Nephron progenitor cell (in vitro differentiated cells): Measurements from ENCODE around the gene PCF11.

ENCODE experiments used
- DNase-seq: peaks from one replicate; pipeline ENCODE4 v3.0.0; 2021
- H3K27ac Mint-ChIP-seq: 2 replicates; pipeline ENCODE4 v1.8.0; 2021; ENCODE audit warnings: mild to moderate bottlenecking, moderate library complexity, mixed read lengths
- H3K27me3 Mint-ChIP-seq: 2 replicates; pipeline ENCODE4 v1.8.0; 2021; ENCODE audit warnings: mild to moderate bottlenecking, low read depth, mixed read lengths; ENCODE audit not compliant: poor library complexity
- H3K36me3 Mint-ChIP-seq: 2 replicates; pipeline ENCODE4 v1.8.0; 2021; ENCODE audit warnings: low read depth, mixed read lengths
- H3K4me1 Mint-ChIP-seq: 2 replicates; pipeline ENCODE4 v1.8.0; 2021; ENCODE audit warnings: mixed read lengths
- H3K4me3 Mint-ChIP-seq: 2 replicates; pipeline ENCODE4 v1.8.0; 2021; ENCODE audit warnings: mild to moderate bottlenecking, moderate library complexity, mixed read lengths
- H3K9me3 Mint-ChIP-seq: 2 replicates; pipeline ENCODE4 v1.8.0; 2021; ENCODE audit warnings: mild to moderate bottlenecking, moderate library complexity, mixed read lengths
- TF ChIP-seq, protein P1 (sequence below): fragments of 200-600 bp; sonication (generic); IDR thresholded peaks from 2 replicates; pipeline ENCODE4 v1.5.0; 2021; ENCODE audit warnings: antibody characterized with exemption

Gene PCF11, protein sequence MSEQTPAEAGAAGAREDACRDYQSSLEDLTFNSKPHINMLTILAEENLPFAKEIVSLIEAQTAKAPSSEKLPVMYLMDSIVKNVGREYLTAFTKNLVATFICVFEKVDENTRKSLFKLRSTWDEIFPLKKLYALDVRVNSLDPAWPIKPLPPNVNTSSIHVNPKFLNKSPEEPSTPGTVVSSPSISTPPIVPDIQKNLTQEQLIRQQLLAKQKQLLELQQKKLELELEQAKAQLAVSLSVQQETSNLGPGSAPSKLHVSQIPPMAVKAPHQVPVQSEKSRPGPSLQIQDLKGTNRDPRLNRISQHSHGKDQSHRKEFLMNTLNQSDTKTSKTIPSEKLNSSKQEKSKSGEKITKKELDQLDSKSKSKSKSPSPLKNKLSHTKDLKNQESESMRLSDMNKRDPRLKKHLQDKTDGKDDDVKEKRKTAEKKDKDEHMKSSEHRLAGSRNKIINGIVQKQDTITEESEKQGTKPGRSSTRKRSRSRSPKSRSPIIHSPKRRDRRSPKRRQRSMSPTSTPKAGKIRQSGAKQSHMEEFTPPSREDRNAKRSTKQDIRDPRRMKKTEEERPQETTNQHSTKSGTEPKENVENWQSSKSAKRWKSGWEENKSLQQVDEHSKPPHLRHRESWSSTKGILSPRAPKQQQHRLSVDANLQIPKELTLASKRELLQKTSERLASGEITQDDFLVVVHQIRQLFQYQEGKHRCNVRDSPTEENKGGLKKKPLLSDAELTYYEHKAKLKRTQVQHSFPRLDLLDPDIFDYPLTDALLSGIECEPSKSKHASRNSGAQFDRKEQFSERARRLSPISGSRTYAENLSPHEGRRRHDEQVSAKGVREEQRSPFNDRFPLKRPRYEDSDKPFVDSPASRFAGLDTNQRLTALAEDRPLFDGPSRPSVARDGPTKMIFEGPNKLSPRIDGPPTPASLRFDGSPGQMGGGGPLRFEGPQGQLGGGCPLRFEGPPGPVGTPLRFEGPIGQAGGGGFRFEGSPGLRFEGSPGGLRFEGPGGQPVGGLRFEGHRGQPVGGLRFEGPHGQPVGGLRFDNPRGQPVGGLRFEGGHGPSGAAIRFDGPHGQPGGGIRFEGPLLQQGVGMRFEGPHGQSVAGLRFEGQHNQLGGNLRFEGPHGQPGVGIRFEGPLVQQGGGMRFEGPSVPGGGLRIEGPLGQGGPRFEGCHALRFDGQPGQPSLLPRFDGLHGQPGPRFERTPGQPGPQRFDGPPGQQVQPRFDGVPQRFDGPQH (N-terminal part only)

DNA sequence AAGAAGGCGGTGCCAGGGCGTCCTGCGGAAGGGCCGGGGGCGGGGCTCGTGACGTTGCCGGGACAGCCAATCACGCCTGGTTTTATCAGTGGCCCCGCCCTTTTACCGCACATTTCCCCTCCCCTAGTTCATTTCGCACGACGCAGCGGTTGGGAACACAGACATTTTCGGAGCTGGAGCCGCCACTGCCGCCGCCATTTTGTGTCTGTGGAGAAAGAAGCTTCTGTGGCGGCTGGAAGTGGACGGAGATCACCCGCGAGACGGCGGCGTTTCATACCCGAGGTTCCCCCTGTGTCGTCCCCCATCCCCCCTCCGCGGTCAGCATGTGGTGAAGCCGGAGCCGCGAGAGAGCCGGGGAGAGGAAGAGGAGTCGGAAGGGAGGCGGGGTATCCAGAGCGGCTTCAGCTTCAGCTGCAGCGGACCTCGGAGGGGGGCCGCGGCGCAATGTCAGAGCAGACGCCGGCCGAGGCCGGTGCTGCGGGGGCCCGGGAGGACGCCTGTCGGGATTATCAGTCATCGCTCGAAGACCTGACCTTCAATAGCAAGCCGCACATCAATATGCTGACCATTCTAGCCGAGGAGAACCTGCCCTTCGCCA lies at the start of gene PCF11:
Gene PCF11, plus strand, starts transcription at position 136 of the 598 bp plus-strand sequence. Its CDS starts 309 bp downstream, at position 445.
- Mint-ChIP-seq H3K27ac (peak within 1 kb of the TSS; percentile 100), H3K4me3 (peak within 1 kb of the TSS; percentile 100), H3K9me3 (no peaks in the 10 kb centered on the region), H3K36me3 (peaks cover 26% of the 10 kb centered on the region), H3K27me3 (no peaks in the 10 kb centered on the region), H3K4me1 (peaks cover 32% of the 10 kb centered on the region)
- TF ChIP-seq, protein P1, sequence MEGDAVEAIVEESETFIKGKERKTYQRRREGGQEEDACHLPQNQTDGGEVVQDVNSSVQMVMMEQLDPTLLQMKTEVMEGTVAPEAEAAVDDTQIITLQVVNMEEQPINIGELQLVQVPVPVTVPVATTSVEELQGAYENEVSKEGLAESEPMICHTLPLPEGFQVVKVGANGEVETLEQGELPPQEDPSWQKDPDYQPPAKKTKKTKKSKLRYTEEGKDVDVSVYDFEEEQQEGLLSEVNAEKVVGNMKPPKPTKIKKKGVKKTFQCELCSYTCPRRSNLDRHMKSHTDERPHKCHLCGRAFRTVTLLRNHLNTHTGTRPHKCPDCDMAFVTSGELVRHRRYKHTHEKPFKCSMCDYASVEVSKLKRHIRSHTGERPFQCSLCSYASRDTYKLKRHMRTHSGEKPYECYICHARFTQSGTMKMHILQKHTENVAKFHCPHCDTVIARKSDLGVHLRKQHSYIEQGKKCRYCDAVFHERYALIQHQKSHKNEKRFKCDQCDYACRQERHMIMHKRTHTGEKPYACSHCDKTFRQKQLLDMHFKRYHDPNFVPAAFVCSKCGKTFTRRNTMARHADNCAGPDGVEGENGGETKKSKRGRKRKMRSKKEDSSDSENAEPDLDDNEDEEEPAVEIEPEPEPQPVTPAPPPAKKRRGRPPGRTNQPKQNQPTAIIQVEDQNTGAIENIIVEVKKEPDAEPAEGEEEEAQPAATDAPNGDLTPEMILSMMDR = no peak
- no peak for DNase-seq

- no peaks in the 10 kb centered on the region for H3K27me3 Mint-ChIP-seq
- no peaks in the 10 kb centered on the region for H3K9me3 Mint-ChIP-seq
- H3K4me3 Mint-ChIP-seq = no peak overlapping the region
- TF ChIP-seq, protein P1 = no peak
- H3K27ac Mint-ChIP-seq = peak overlapping the region; percentile 2
- H3K4me1 Mint-ChIP-seq = peaks cover 19% of the 10 kb centered on the region
- no peak for DNase-seq
- no peaks in the 10 kb centered on the region for H3K36me3 Mint-ChIP-seq
These were observed 44.0 kb upstream of the PCF11 start for GRCh38 chr11:83112886-83113285.

DNA sequence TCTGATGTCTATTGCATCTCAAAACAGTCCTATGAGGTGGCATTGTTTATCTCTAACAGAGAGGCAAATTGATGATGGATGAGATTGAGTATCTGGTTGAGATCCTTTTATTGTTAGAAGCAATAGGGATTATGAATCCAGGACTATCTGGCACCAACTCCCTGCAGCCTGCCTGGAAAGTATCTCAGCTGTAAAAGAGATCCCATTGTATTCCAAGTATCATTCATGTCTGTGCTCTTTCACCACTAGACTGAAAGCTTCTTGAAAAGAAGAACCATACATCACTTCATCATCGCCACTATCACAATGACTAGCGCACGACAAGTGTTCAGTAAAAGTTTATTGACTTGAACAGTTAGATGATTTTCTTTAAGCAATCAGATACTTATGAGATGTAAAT lies 41.9 kb upstream of the PCF11 start:
- Mint-ChIP-seq H3K27ac (peak overlapping the region; percentile 89), H3K27me3 (no peaks in the 10 kb centered on the region), H3K9me3 (no peaks in the 10 kb centered on the region), H3K36me3 (no peaks in the 10 kb centered on the region), H3K4me1 (peaks cover 36% of the 10 kb centered on the region), H3K4me3 (peak overlapping the region; percentile 24)
- DNase-seq = no peak
- TF ChIP-seq, protein P1 = no peak

GRCh38 chr11:83115551-83115950 lies 41.4 kb upstream of the PCF11 start:
- H3K9me3 Mint-ChIP-seq = no peaks in the 10 kb centered on the region
- H3K36me3 Mint-ChIP-seq = no peaks in the 10 kb centered on the region
- DNase-seq = peak; percentile 59
- H3K4me1 Mint-ChIP-seq = peaks cover 42% of the 10 kb centered on the region
- H3K27me3 Mint-ChIP-seq = no peaks in the 10 kb centered on the region
- peak overlapping the region; percentile 14 for H3K4me3 Mint-ChIP-seq
- TF ChIP-seq, protein P1 = no peak
- H3K27ac Mint-ChIP-seq = peak overlapping the region; percentile 89

- no peaks in the 10 kb centered on the region for H3K36me3 Mint-ChIP-seq
- peaks cover 48% of the 10 kb centered on the region for H3K4me1 Mint-ChIP-seq
- no peaks in the 10 kb centered on the region for H3K27me3 Mint-ChIP-seq
- no peaks in the 10 kb centered on the region for H3K9me3 Mint-ChIP-seq
- no peak for DNase-seq
- H3K27ac Mint-ChIP-seq = no peak overlapping the region
- H3K4me3 Mint-ChIP-seq = no peak overlapping the region
- TF ChIP-seq, protein P1 = no peak
These were observed 40.8 kb upstream of the PCF11 start for GRCh38 chr11:83116015-83116641.
